NCI-H446 treated with DMSO at 0.1 percent for 48 hours (cell line): ENCODE results near the gene POLR1G.
A peak's percentile ranks its signal among the peaks of the same experiment; 100 is the strongest.
"Not testable (repeated sequence)": the region's sequence is repeated elsewhere in the genome, so short reads cannot be mapped to it uniquely, and the experiment has no call there.

Experiments
- DNase-seq: peaks from one replicate; lab custom pipeline; 2025; lab: John Stamatoyannopoulos, UW

Gene POLR1G

GRCh38 chr19:45395821-45396617 is 10.4 kb upstream of the POLR1G start:
- DNase-seq, result no peak

- no peak for DNase-seq
Observed at GRCh38 chr19:45400192-45400591, 6.3 kb upstream of the POLR1G start.

GRCh38 chr19:45401815-45402214 is 4.6 kb upstream of the POLR1G start:
- no peak for DNase-seq

- DNase-seq, result no peak
Observed at GRCh38 chr19:45402298-45403061, 4.0 kb upstream of the POLR1G start.

- no peak for DNase-seq
Observed at GRCh38 chr19:45403272-45403671, 3.2 kb upstream of the POLR1G start.

GRCh38 chr19:45403781-45404556 is 2.5 kb upstream of the POLR1G start:
- no peak for DNase-seq

GRCh38 chr19:45404557-45405434 is 1.6 kb upstream of the POLR1G start, which contains the start of gene PPP1R13L:
TSS of gene PPP1R13L (minus strand) at chr19:45405069. CDS start at chr19:45398318, 6,751 bp downstream.
- peak; percentile 67 for DNase-seq

- DNase-seq, result peak; percentile 81
Observed at GRCh38 chr19:45405435-45406225, 814 bp upstream of the POLR1G start.

- DNase-seq, result no peak
Observed at GRCh38 chr19:45407091-45407375, 589 bp downstream of the POLR1G start.

- not testable (repeated sequence) for DNase-seq
Observed at GRCh38 chr19:45407585-45407984, 1.1 kb downstream of the POLR1G start.

- no peak for DNase-seq
Observed at GRCh38 chr19:45408121-45408520, 1.7 kb downstream of the POLR1G start.

GRCh38 chr19:45408830-45409556 is 2.5 kb downstream of the POLR1G start:
- no peak for DNase-seq

GRCh38 chr19:45409557-45409920 is 3.1 kb downstream of the POLR1G start:
- DNase-seq, result no peak

GRCh38 chr19:45410330-45410729 is 3.9 kb downstream of the POLR1G start:
- not testable (repeated sequence) for DNase-seq

- no peak for DNase-seq
Observed at GRCh38 chr19:45413497-45413896, 7.1 kb downstream of the POLR1G start.

GRCh38 chr19:45414468-45414867 is 8.0 kb downstream of the POLR1G start:
- no peak for DNase-seq

GRCh38 chr19:45417151-45417550 is 10.7 kb downstream of the POLR1G start:
- DNase-seq, result no peak

GRCh38 chr19:45418802-45419201 is 12.4 kb downstream of the POLR1G start:
- no peak for DNase-seq

- no peak for DNase-seq
Observed at GRCh38 chr19:45419396-45419795, 13.0 kb downstream of the POLR1G start.

- no peak for DNase-seq
Observed at GRCh38 chr19:45419895-45420294, 13.5 kb downstream of the POLR1G start.
